IMR-90 (cell line): ENCODE measurements around the gene CMC1. TPM values are rescaled to one million over a fixed set of nuclear protein-coding genes. Genes with fewer than 3 reads are reported as not detected.
"Not testable (repeated sequence)": the region's sequence is repeated elsewhere in the genome, so short reads cannot be mapped to it uniquely, and the experiment has no call there.

Experiments
- ATAC-seq: fragments of 200-7000 bp; cut with Tn5 transposase; 2 replicates; pipeline ENCODE4 v1.9.1; 2020; ENCODE audit warnings: low read depth, mild to moderate bottlenecking, moderate library complexity
- BruUV-seq: library from RNA; stranded (reverse); fragments of 400-500 nt; replicated peaks from 2 replicates; lab custom pipeline; 2021; lab: Mats Ljungman, UMichigan
- CTCF ChIA-PET: fragments of 300-600 bp; formaldehyde crosslinking; extraction: SDS; loops from one replicate; lab custom pipeline; 2021; ENCODE audit warnings: antibody characterized with exemption; lab: Yijun Ruan, JAX
- POLR2A ChIA-PET: fragments of 300-600 bp; sonication (Branson Sonifier 250); formaldehyde crosslinking; loops from one replicate; lab custom pipeline; 2022; ENCODE audit warnings: antibody characterized with exemption; ENCODE audit not compliant: unreplicated experiment; lab: Charles Lee
- DNase-seq: peaks from one replicate; pipeline ENCODE4 v3.0.0; 2013
- H2AFZ ChIP-seq: replicated peaks from 2 replicates; pipeline ENCODE3; 2013; ENCODE audit warnings: low read length, mild to moderate bottlenecking; ENCODE audit not compliant: poor library complexity
- H2AK5ac ChIP-seq: 2 replicates; pipeline ENCODE4 v1.6.1; 2013; ENCODE audit warnings: low read depth, low read length, inconsistent platforms
- H2AK9ac ChIP-seq: replicated peaks from 2 replicates; pipeline ENCODE3; 2013; ENCODE audit warnings: mild to moderate bottlenecking, low read depth, low read length, moderate library complexity; ENCODE audit not compliant: poor library complexity
- H2BK120ac ChIP-seq: 2 replicates; pipeline ENCODE4 v1.6.1; 2013; ENCODE audit warnings: low read depth, low read length, inconsistent platforms
- H2BK15ac ChIP-seq: 3 replicates; pipeline ENCODE4 v1.6.1; 2013; ENCODE audit warnings: low read depth, low read length, inconsistent platforms
- H2BK20ac ChIP-seq: 2 replicates; pipeline ENCODE4 v1.6.1; 2013; ENCODE audit warnings: low read depth, mild to moderate bottlenecking, inconsistent platforms, low read length, moderate library complexity
- H2BK5ac ChIP-seq: 2 replicates; pipeline ENCODE4 v1.6.1; 2013; ENCODE audit warnings: mild to moderate bottlenecking, low read depth, low read length, inconsistent platforms; ENCODE audit not compliant: poor library complexity, severe bottlenecking
- H3K14ac ChIP-seq: replicated peaks from 2 replicates; pipeline ENCODE4 v1.6.1; 2013; ENCODE audit warnings: low read depth, low read length, inconsistent platforms
- H3K18ac ChIP-seq: 2 replicates; pipeline ENCODE4 v1.6.1; 2013; ENCODE audit warnings: low read depth, low read length, control low read depth
- H3K23ac ChIP-seq: 2 replicates; pipeline ENCODE4 v1.6.1; 2013; ENCODE audit warnings: low read depth, low read length, inconsistent platforms
- H3K27ac ChIP-seq: 2 replicates; pipeline ENCODE4 v1.5.1; 2013; ENCODE audit warnings: mild to moderate bottlenecking, control low read depth, low read length; ENCODE audit not compliant: insufficient read depth
- H3K27me3 ChIP-seq: 2 replicates; pipeline ENCODE4 v1.6.1; 2013; ENCODE audit warnings: low read length; ENCODE audit not compliant: control insufficient read depth, insufficient read depth
- H3K36me3 ChIP-seq: 2 replicates; pipeline ENCODE4 v1.6.1; 2013; ENCODE audit warnings: low read length, mixed read lengths; ENCODE audit not compliant: control insufficient read depth, insufficient read depth
- H3K4ac ChIP-seq: 2 replicates; pipeline ENCODE4 v1.6.1; 2013; ENCODE audit warnings: low read depth, low read length, inconsistent platforms
- H3K4me1 ChIP-seq: 2 replicates; pipeline ENCODE4 v1.6.1; 2013; ENCODE audit warnings: low read length, mixed read lengths; ENCODE audit not compliant: control insufficient read depth, insufficient read depth
- H3K4me2 ChIP-seq: 2 replicates; pipeline ENCODE4 v1.6.1; 2013; ENCODE audit warnings: low read depth, mild to moderate bottlenecking, control low read depth, low read length, moderate library complexity
- H3K4me3 ChIP-seq: 2 replicates; pipeline ENCODE4 v1.5.1; 2013; ENCODE audit warnings: low read depth, mild to moderate bottlenecking, control low read depth, low read length, moderate library complexity; ENCODE audit not compliant: insufficient read depth
- H3K56ac ChIP-seq: 2 replicates; pipeline ENCODE4 v1.6.1; 2013; ENCODE audit warnings: low read length, inconsistent platforms; ENCODE audit not compliant: insufficient read depth; ENCODE audit errors: extremely low read depth
- H3K79me1 ChIP-seq, 2 experiments: 2 replicates each; pipeline ENCODE4 v1.6.1; 2013; ENCODE audit warnings: low read length in 2 of 2, inconsistent platforms in 1 of 2, low read depth in 1 of 2
- H3K9ac ChIP-seq: 2 replicates; pipeline ENCODE4 v1.6.1; 2013; ENCODE audit warnings: low read depth, low read length, control low read depth
- H3K9me1 ChIP-seq: 2 replicates; pipeline ENCODE4 v1.6.1; 2013; ENCODE audit warnings: low read length, inconsistent platforms; ENCODE audit not compliant: insufficient read depth
- H3K9me3 ChIP-seq: 2 replicates; pipeline ENCODE4 v1.6.1; 2013; ENCODE audit warnings: low read length; ENCODE audit not compliant: control insufficient read depth, insufficient read depth
- H4K20me1 ChIP-seq: 2 replicates; pipeline ENCODE4 v1.6.1; 2013; ENCODE audit warnings: low read length, inconsistent platforms; ENCODE audit not compliant: insufficient read depth
- H4K5ac ChIP-seq: 2 replicates; pipeline ENCODE4 v1.6.1; 2013; ENCODE audit warnings: mild to moderate bottlenecking, low read depth, low read length, control low read depth
- H4K8ac ChIP-seq, 2 experiments: 2 replicates each; pipeline ENCODE4 v1.6.1; 2013; ENCODE audit warnings: low read depth in 2 of 2, low read length in 2 of 2, control low read depth in 1 of 2, inconsistent platforms in 1 of 2
- H4K91ac ChIP-seq: 2 replicates; pipeline ENCODE4 v1.6.1; 2013; ENCODE audit warnings: low read depth, low read length, inconsistent platforms; ENCODE audit not compliant: insufficient read depth
- WGBS, 2 experiments: methylation state at CpG; one replicate each; pipeline versions ENCODE4 v1.1.5 to v1.1.7; 2013; ENCODE audit warnings: missing lambda C conversion rate in 2 of 2; ENCODE audit not compliant: insufficient read length in 1 of 2; ENCODE audit errors: extremely low coverage in 2 of 2; 5-methylcytosine and 5-hydroxymethylcytosine counted together
- dilution Hi-C: fragments of 300-500 bp; cut with HindIII; formaldehyde crosslinking; loops from one replicate; pipeline ENCODE4 v1.14.3; 2018; ENCODE audit warnings: low sequenced_read_pairs; ENCODE audit not compliant: unreplicated experiment
- in situ Hi-C: fragments of 300-500 bp; cut with MboI; formaldehyde crosslinking; loops from 3 replicates; pipeline ENCODE4 v1.14.3; 2019; ENCODE audit warnings: low sequenced_read_pairs, inconsistent platforms, mixed read lengths
- intact Hi-C: fragments of 100-400 bp; cut with micrococcal nuclease; formaldehyde crosslinking; loops from 2 replicates; pipeline ENCODE4 v1.10.0; 2022
- polyA plus RNA-seq, 3 experiments: library from polyadenylated mRNA; depleted of rRNA; stranded (reverse); fragments of >200 nt; gene quantifications; 2 replicates each; pipeline ENCODE4 v1.2.3, GENCODE V29; 2012; ENCODE audit warnings: low replicate concordance in 1 of 3
- total RNA-seq: library from RNA; depleted of rRNA; stranded (reverse); fragments of >200 nt; gene quantifications from 2 replicates; pipeline ENCODE4 v1.2.3, GENCODE V29; 2012

CMC1 gene
- total and polyA plus RNA-seq, 2 of the 4 experiments (the other 2 are of a cell fraction), result 1.6 to 18.3 TPM

DNA sequence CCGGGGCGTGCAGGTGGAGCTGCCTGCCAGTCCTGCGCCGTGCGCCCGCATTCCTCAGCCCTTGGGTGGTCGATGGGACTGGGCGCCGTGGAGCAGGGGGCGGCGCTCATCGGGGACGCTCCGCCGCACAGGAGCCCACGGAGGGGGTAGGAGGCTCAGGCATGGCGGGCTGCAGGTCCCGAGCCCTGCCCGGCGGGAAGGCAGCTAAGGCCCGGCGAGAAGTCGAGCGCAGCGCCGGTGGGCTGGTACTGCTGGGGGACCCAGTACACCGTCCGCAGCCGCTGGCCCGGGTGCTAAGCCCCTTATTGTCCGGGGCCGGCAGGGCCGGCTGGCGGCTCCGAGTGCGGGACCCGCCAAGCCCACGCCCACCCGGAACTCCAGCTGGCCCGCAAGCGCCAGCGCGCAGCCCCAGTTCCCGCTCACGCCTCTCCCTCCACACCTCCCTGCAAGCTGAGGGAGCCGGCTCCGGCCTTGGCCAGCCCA lies 41.0 kb upstream of the CMC1 start:
- H3K36me3 ChIP-seq, H4K5ac ChIP-seq, in situ Hi-C loops, H3K23ac ChIP-seq, dilution Hi-C loops, H3K4me2 ChIP-seq, ATAC-seq, H4K91ac ChIP-seq, H2BK120ac ChIP-seq, H3K4me1 ChIP-seq, intact Hi-C loops, H3K9me3 ChIP-seq, H4K8ac ChIP-seq, H3K14ac ChIP-seq, CTCF ChIA-PET, H2AK9ac ChIP-seq, H3K4ac ChIP-seq, H2BK20ac ChIP-seq, BruUV-seq, H3K79me1 ChIP-seq, H2AK5ac ChIP-seq, H3K9me1 ChIP-seq, POLR2A ChIA-PET, H3K9ac ChIP-seq, H3K56ac ChIP-seq, H3K27ac ChIP-seq, H2BK15ac ChIP-seq, H2BK5ac ChIP-seq, H3K18ac ChIP-seq, DNase-seq, H4K20me1 ChIP-seq, H3K27me3 ChIP-seq, H2AFZ ChIP-seq, H3K4me3 ChIP-seq: not testable (repeated sequence)
- 62% methylated on average over 4 of the region's 47 CpGs; no CpG with 5 or more reads in 1 of the 2 experiments for WGBS, 2 experiments
